HEK293T (cell line): ENCODE measurements around the gene CTTNBP2.

Source experiments
- FOXK2 ChIP-seq: fragments of 450-650 bp; IDR thresholded peaks from 2 replicates; pipeline ENCODE4 v1.6.1; 2016; ENCODE audit warnings: mild to moderate bottlenecking
- PKNOX1 ChIP-seq: fragments of 450-650 bp; IDR thresholded peaks from 2 replicates; pipeline ENCODE4 v1.6.1; 2016
- TARDBP ChIP-seq: fragments of 450-650 bp; IDR thresholded peaks from 2 replicates; pipeline ENCODE4 v1.6.1; 2016
- ZNF384 ChIP-seq: fragments of 450-650 bp; IDR thresholded peaks from 2 replicates; pipeline ENCODE4 v1.6.1; 2016

GRCh38 chr7:117755136-117755535, 118.1 kb downstream of the CTTNBP2 start:
- TF ChIP-seq ZNF384 (no peak), PKNOX1 (no peak), FOXK2 (no peak), TARDBP (no peak)
